ENCODE measurements around the gene ZFHX2.

DNA sequence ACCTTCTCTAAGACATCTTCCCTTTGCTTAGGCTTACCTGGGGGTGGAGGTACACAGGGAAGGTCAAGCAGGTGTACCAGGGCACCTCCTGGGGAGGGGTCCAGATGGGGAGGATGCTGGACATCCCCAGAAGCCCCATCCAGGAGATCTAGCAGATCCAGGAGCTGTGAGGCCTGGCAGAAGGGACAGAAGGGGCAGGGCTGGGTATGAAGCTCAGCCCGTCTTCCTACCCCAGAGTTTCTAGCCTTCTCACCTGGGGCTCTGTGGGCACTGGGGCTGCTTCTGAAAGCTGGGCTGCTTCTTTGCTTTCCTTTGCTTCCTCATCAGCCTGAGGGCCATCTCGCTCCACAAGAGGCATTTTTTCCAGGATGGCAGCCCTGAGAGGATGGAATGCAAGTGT, 9.7 kb upstream of the ZFHX2 start:
- TF ChIP-seq, protein P1, sequence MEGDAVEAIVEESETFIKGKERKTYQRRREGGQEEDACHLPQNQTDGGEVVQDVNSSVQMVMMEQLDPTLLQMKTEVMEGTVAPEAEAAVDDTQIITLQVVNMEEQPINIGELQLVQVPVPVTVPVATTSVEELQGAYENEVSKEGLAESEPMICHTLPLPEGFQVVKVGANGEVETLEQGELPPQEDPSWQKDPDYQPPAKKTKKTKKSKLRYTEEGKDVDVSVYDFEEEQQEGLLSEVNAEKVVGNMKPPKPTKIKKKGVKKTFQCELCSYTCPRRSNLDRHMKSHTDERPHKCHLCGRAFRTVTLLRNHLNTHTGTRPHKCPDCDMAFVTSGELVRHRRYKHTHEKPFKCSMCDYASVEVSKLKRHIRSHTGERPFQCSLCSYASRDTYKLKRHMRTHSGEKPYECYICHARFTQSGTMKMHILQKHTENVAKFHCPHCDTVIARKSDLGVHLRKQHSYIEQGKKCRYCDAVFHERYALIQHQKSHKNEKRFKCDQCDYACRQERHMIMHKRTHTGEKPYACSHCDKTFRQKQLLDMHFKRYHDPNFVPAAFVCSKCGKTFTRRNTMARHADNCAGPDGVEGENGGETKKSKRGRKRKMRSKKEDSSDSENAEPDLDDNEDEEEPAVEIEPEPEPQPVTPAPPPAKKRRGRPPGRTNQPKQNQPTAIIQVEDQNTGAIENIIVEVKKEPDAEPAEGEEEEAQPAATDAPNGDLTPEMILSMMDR (IDR thresholded peaks at IDR 0.05), result no peak
- TF ChIP-seq POLR2A (IDR thresholded peaks at IDR 0.05), result no peak
- no peak for TF ChIP-seq POLR2AphosphoS5 (IDR thresholded peaks at IDR 0.05; ENCODE audit: insufficient read depth in 1 of 2, low read depth in 1 of 2)

All from vagina (tissue), 2 donors.